H1 (cell line): ENCODE measurements around the gene SIK2. TPM values are rescaled to one million over a fixed set of nuclear protein-coding genes. Genes with fewer than 3 reads are reported as not detected.

Experiments
- BACH1 ChIP-seq: IDR thresholded peaks from 2 replicates; pipeline ENCODE4 v1.6.1; 2012; ENCODE audit warnings: low read length, improper control_type of control experiment
- KDM1A ChIP-seq: fragments of 200-600, 300-600 bp; sonication (generic); IDR thresholded peaks from 2 replicates; pipeline ENCODE4 v1.7.1; 2016; ENCODE audit warnings: mild to moderate bottlenecking, low read length, borderline replicate concordance
- NRF1 ChIP-seq: IDR thresholded peaks from 2 replicates; pipeline ENCODE4 v1.6.1; 2011; ENCODE audit warnings: mild to moderate bottlenecking, low read depth, low read length, improper control_type of control experiment
- RNF2 ChIP-seq: fragments of 200-900, 300-1000 bp; sonication (generic); IDR thresholded peaks from 2 replicates; pipeline ENCODE4 v1.7.1; 2016; ENCODE audit warnings: borderline replicate concordance, low read depth, mild to moderate bottlenecking, antibody characterized with exemption, low read length; ENCODE audit not compliant: poor library complexity, severe bottlenecking; ENCODE audit errors: missing control alignments
- SRF ChIP-seq: IDR thresholded peaks from 2 replicates; pipeline ENCODE4 v1.6.1; 2011; ENCODE audit warnings: mild to moderate bottlenecking, low read depth, low read length, moderate library complexity
- polyA plus RNA-seq, 7 experiments: library from polyadenylated mRNA; depleted of rRNA in 3 of 7; stranded (reverse) in 5 of 7; unstranded in 2 of 7; fragments of >200 nt in 5 of 7; fragments of 200-250 nt in 2 of 7; gene quantifications; 1 replicate in 5 of 7; 2 replicates in 1 of 7; 4 replicates in 1 of 7; pipeline versions ENCODE4 v1.2.1 to v1.2.3, GENCODE V29; 2011 to 2013; ENCODE audit warnings: missing spikeins in 2 of 7, mixed read lengths in 2 of 7
- total RNA-seq: library from RNA; stranded (reverse); fragmentation: NEBNext Ultra II Directional; extraction: Animal tissue kit (Norgen Biotek cat#: 25700); gene quantifications from 2 replicates; pipeline ENCODE4 v1.2.1, GENCODE V29; 2021

Gene SIK2
- total and polyA plus RNA-seq, 2 of the 8 experiments (the other 6 are each of a cell fraction or from before 2014, with no cell fraction given): 8.8 to 11.2 TPM

- no peak for TF ChIP-seq KDM1A
- no peak for TF ChIP-seq RNF2
- no peak for TF ChIP-seq BACH1
- no peak for TF ChIP-seq NRF1
- TF ChIP-seq SRF: no peak
Measured at GRCh38 chr11:111719379-111719778, 117.1 kb downstream of the SIK2 start (continued).
